ENCODE measurements around the gene KIF12.

GRCh38 chr9:114051281-114051680, 47.8 kb downstream of the KIF12 start:
- TF ChIP-seq CTCF (conservative IDR thresholded peaks at IDR 0.05) (no peak), EZH2 (IDR thresholded peaks at IDR 0.05; ENCODE audit: low read depth) (no peak)

All from PC-9 (cell line).